Measurements from ENCODE around the gene HSD17B8.

- TF ChIP-seq POLR2AphosphoS5 (IDR thresholded peaks at IDR 0.05; ENCODE audit: low read depth, low read length): no peak
- TF ChIP-seq, protein P1, sequence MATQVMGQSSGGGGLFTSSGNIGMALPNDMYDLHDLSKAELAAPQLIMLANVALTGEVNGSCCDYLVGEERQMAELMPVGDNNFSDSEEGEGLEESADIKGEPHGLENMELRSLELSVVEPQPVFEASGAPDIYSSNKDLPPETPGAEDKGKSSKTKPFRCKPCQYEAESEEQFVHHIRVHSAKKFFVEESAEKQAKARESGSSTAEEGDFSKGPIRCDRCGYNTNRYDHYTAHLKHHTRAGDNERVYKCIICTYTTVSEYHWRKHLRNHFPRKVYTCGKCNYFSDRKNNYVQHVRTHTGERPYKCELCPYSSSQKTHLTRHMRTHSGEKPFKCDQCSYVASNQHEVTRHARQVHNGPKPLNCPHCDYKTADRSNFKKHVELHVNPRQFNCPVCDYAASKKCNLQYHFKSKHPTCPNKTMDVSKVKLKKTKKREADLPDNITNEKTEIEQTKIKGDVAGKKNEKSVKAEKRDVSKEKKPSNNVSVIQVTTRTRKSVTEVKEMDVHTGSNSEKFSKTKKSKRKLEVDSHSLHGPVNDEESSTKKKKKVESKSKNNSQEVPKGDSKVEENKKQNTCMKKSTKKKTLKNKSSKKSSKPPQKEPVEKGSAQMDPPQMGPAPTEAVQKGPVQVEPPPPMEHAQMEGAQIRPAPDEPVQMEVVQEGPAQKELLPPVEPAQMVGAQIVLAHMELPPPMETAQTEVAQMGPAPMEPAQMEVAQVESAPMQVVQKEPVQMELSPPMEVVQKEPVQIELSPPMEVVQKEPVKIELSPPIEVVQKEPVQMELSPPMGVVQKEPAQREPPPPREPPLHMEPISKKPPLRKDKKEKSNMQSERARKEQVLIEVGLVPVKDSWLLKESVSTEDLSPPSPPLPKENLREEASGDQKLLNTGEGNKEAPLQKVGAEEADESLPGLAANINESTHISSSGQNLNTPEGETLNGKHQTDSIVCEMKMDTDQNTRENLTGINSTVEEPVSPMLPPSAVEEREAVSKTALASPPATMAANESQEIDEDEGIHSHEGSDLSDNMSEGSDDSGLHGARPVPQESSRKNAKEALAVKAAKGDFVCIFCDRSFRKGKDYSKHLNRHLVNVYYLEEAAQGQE (IDR thresholded peaks at IDR 0.05; ENCODE audit: insufficient read depth in 1 of 2, low read depth in 2 of 2, low read length in 2 of 2): no peak
Measured at GRCh38 chr6:33160728-33161344, 43.6 kb upstream of the HSD17B8 start.
